Measurements from ENCODE around the gene FOLR3.
"Not testable (repeated sequence)": the region's sequence is repeated elsewhere in the genome, so short reads cannot be mapped to it uniquely, and the experiment has no call there.

FOLR3 gene

DNA sequence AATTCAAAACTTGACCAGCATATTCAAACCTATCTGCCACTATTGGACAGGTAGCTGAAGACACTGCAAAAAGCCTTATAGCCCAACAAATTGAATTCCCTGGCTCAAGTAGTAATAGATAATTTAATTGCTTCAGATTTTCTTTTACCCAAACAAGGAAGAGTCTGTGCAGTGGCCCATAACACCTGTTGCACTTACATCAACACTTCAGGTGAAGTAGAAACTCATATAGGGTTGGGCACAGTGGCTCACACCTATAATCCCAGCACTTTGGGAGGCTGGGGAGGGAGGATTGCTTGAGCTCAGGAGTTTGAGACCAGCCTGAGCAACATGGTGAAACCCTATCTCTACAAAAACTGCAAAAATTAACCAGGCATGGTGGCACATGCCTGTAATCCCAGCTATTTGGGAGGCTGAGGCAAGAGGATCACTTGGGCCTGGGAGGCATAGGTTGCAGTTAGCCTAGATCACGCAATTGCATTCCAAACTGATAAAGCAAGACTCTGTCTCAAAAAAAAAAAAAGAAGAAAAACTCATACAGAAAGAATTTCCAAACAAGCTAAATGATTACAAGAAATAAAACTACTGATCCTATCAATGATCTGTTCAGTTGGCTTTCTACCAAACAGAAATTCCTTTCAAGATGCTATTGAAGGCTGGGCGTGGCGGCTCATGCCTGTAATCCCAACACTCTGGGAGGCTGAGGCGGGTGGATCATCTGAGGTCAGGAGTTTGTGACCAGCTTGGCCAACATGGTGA lies 9.5 kb downstream of the FOLR3 start:
- in situ Hi-C loops (cut with MboI; ENCODE audit: low sequenced_read_pairs, unreplicated experiment): no loop called here
- TF ChIP-seq, protein P1, sequence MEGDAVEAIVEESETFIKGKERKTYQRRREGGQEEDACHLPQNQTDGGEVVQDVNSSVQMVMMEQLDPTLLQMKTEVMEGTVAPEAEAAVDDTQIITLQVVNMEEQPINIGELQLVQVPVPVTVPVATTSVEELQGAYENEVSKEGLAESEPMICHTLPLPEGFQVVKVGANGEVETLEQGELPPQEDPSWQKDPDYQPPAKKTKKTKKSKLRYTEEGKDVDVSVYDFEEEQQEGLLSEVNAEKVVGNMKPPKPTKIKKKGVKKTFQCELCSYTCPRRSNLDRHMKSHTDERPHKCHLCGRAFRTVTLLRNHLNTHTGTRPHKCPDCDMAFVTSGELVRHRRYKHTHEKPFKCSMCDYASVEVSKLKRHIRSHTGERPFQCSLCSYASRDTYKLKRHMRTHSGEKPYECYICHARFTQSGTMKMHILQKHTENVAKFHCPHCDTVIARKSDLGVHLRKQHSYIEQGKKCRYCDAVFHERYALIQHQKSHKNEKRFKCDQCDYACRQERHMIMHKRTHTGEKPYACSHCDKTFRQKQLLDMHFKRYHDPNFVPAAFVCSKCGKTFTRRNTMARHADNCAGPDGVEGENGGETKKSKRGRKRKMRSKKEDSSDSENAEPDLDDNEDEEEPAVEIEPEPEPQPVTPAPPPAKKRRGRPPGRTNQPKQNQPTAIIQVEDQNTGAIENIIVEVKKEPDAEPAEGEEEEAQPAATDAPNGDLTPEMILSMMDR (IDR thresholded peaks at IDR 0.05; ENCODE audit: borderline replicate concordance, control extremely low read depth, extremely low read depth, insufficient read depth, missing control alignments): no peak
- no peak for DNase-seq (ENCODE audit: low spot score)

DNA sequence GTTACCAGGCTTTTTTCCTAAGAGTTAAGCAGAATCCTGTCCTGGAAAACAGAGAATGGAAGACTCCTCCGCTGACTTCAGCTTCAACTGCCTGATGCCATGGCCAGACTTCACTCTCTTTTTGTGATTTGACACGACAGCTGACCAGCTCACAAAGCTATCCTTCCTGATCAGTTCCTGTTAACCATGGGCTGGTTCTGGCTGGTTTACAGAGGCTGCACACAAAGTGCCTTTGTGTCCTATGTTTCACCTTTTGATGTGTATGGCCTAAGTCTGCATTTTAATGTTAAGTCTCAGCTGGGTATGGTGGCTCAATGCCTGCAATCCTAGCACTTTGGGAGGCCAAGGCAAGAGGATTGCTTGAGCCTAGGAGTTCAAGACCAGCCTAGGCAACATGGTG lies 11.1 kb downstream of the FOLR3 start:
- in situ Hi-C loops (cut with MboI; ENCODE audit: low sequenced_read_pairs, unreplicated experiment): no loop called here
- TF ChIP-seq, protein P1 (IDR thresholded peaks at IDR 0.05; ENCODE audit: borderline replicate concordance, control extremely low read depth, extremely low read depth, insufficient read depth, missing control alignments): no peak
- no peak for DNase-seq (ENCODE audit: low spot score)

DNA sequence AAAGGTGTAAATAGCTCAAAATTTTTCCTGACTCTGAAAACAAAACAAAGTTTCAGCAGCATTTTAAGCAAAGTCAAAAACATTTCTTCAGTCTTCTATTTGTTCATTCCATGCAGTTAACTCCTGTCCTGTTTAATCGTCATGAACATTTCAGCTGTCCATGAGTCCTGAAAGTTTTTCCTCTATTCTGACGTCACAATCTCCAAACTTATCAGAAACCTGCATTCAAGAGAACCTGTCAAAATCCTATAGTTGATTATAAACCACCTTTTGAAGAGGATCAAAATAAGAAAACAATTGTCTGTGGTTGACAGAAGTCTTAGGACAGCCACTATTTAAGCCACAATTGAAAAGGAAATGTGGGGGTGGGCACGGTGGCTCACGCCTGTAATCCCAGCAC lies 15.4 kb downstream of the FOLR3 start:
- no peak for DNase-seq (ENCODE audit: low spot score)
- in situ Hi-C loops (cut with MboI; ENCODE audit: low sequenced_read_pairs, unreplicated experiment): no loop called here
- TF ChIP-seq, protein P1 (IDR thresholded peaks at IDR 0.05; ENCODE audit: borderline replicate concordance, control extremely low read depth, extremely low read depth, insufficient read depth, missing control alignments): no peak

DNA sequence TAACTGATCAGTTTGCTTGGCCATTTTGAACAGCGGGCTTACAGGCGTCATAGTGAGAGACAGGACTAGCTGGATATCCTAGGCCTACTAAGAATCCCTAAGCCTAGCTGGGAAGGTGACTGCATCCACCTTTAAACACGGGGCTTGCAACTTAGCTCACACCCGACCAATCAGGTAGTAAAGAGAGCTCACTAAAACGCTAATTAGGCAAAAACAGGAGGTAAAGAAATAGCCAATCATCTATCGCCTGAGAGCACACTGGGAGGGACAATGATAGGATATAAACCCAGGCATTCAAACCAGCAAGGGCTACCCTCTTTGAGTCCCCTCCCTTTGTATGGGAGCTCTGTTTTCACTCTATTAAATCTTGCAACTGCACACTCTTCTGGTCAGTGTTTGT lies 18.3 kb downstream of the FOLR3 start:
- in situ Hi-C loops (cut with MboI; ENCODE audit: low sequenced_read_pairs, unreplicated experiment): not testable (repeated sequence)

DNA sequence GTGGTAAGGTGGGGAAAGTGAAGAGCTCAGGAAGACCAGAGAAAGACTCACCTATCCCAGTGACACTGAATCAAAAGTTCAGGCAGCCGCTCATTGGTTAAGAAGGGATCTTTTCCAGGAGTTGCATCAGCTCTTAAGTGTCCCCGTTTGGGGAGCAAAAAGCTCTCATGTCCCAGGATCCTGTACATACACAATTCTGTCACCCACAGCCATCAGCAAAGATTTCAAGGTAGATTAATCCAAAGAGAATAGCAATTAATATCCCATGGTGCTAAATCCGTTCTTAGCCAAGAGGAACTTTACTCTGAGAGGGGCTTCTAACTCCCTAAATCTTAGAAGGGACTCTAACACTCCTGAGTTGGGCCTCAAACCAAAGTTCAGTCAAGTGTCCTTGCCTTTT lies 19.3 kb downstream of the FOLR3 start:
- in situ Hi-C loops (cut with MboI; ENCODE audit: low sequenced_read_pairs, unreplicated experiment): no loop called here
- no peak for DNase-seq (ENCODE audit: low spot score)
- TF ChIP-seq, protein P1 (IDR thresholded peaks at IDR 0.05; ENCODE audit: borderline replicate concordance, control extremely low read depth, extremely low read depth, insufficient read depth, missing control alignments): no peak

More for the DNA sequence above, 18.3 kb downstream of the FOLR3 start:
- not testable (repeated sequence) for DNase-seq (ENCODE audit: low spot score)

DNA sequence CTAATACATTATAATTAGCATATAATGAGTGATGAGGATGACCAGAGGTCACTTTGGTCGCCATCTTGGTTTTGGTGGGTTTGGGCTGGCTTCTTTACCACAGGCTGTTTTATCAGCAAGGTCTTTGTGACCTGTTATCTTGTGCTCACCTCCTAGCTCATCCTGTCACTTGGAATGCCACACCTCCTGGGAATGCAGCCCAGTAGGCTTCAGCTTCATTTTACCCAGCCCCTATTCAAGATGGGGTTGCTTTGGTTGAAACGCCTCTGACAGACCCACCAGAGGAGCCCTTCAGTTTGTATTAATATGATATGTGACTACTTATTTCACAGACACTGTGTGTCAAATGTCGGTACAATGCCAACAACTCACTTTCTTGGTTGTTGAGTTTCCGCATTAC lies 20.2 kb downstream of the FOLR3 start:
- TF ChIP-seq, protein P1 (IDR thresholded peaks at IDR 0.05; ENCODE audit: borderline replicate concordance, control extremely low read depth, extremely low read depth, insufficient read depth, missing control alignments): no peak
- in situ Hi-C loops (cut with MboI; ENCODE audit: low sequenced_read_pairs, unreplicated experiment): no loop called here
- DNase-seq (ENCODE audit: low spot score): no peak

DNA sequence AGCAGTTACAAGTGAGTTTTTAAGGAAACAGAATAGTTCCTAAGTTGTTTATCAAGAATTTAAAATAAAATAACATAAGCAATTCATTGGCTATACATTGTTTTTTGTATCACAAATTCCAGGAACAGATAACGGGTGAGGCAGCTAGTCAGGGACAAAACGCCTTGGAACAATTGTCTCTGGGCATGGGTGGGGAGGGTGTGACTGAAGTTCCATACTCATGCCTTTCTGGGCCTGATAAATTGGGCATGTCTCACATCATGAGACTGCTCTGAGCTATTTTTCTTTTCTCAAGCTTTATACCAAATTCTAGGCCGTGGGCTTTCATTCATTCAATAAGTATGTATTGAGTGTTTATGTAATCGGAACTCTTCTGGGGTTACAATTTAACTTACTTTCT lies 21.6 kb downstream of the FOLR3 start:
- DNase-seq (ENCODE audit: low spot score): no peak
- TF ChIP-seq, protein P1 (IDR thresholded peaks at IDR 0.05; ENCODE audit: borderline replicate concordance, control extremely low read depth, extremely low read depth, insufficient read depth, missing control alignments): no peak
- in situ Hi-C loops (cut with MboI; ENCODE audit: low sequenced_read_pairs, unreplicated experiment): no loop called here
